NK-92 treated with Interleukin-12 subunit alpha and Interleukin-12 subunit beta, amount 100 ng/mL, for 24 hours (cell line): ENCODE results near the gene C1orf159.
A peak's percentile ranks its signal among the peaks of the same experiment; 100 is the strongest.
"Not testable (repeated sequence)": the region's sequence is repeated elsewhere in the genome, so short reads cannot be mapped to it uniquely, and the experiment has no call there.

Source experiments
- DNase-seq: peaks from one replicate; lab custom pipeline; 2025; lab: John Stamatoyannopoulos, UW

C1orf159 gene

GRCh38 chr1:1081311-1082238 lies 34.3 kb downstream of the C1orf159 start:
- DNase-seq = no peak

GRCh38 chr1:1080951-1081310 lies 35.0 kb downstream of the C1orf159 start:
- no peak for DNase-seq

- no peak for DNase-seq
Observed at GRCh38 chr1:1080122-1080757, 35.6 kb downstream of the C1orf159 start.

GRCh38 chr1:1079408-1080121 lies 36.3 kb downstream of the C1orf159 start:
- no peak for DNase-seq

GRCh38 chr1:1077396-1077795 lies 38.5 kb downstream of the C1orf159 start:
- not testable (repeated sequence) for DNase-seq

GRCh38 chr1:1075148-1075935 lies 40.5 kb downstream of the C1orf159 start:
- DNase-seq = no peak

- no peak for DNase-seq
Observed at GRCh38 chr1:1074631-1075147, 41.2 kb downstream of the C1orf159 start.

- DNase-seq = no peak
Observed at GRCh38 chr1:1073743-1074587, 41.9 kb downstream of the C1orf159 start, which contains the start of gene RNF223. Gene RNF223, minus strand, starts transcription at chr1:1074306. Its CDS starts 1,740 bp downstream, at chr1:1072566.

GRCh38 chr1:1072849-1073742 lies 42.8 kb downstream of the C1orf159 start:
- no peak for DNase-seq

- DNase-seq = no peak
Observed at GRCh38 chr1:1072299-1072848, 43.5 kb downstream of the C1orf159 start.

- no peak for DNase-seq
Observed at GRCh38 chr1:1071486-1072298, 44.2 kb downstream of the C1orf159 start.

GRCh38 chr1:1069711-1070676 lies 45.9 kb downstream of the C1orf159 start:
- no peak for DNase-seq

- DNase-seq = peak; percentile 65
Observed at GRCh38 chr1:1069056-1069710, 46.7 kb downstream of the C1orf159 start.

- DNase-seq = no peak
Observed at GRCh38 chr1:1068517-1069055, 47.3 kb downstream of the C1orf159 start.

GRCh38 chr1:1067860-1068516 lies 47.9 kb downstream of the C1orf159 start:
- DNase-seq = no peak
